Heart left ventricle (tissue), 16 donors: ENCODE results near the gene CFAP47. TPM values are rescaled to one million over a fixed set of nuclear protein-coding genes. Genes with fewer than 3 reads are reported as not detected.

ENCODE experiments used
- ATAC-seq, 4 donors: fragments of 200-7000 bp; cut with Tn5 transposase; one replicate each; pipeline ENCODE4 v1.9.1; 2020 to 2022; ENCODE audit warnings: moderate library complexity in 4 of 4, mild to moderate bottlenecking in 3 of 4, moderate number of reproducible peaks in 1 of 4
- DNase-seq, 5 donors: peaks; one replicate each; pipeline ENCODE4 v3.0.0-alpha.2; 2020
- H3K27ac ChIP-seq, 12 donors: fragments of 200-600 bp; sonication (generic) in 4 of 12; one replicate each; pipeline versions ENCODE4 v1.5.0 to v1.8.0; 2016 to 2022; ENCODE audit warnings: mild to moderate bottlenecking in 2 of 12
- H3K27me3 ChIP-seq, 9 donors: fragments of 200-600 bp; sonication (generic) in 2 of 9; one replicate each; pipeline versions ENCODE4 v1.5.1 to v1.8.0; 2016 to 2022; ENCODE audit warnings: mild to moderate bottlenecking in 3 of 9
- H3K36me3 ChIP-seq, 9 donors: fragments of 200-600 bp; sonication (generic) in 2 of 9; one replicate each; pipeline versions ENCODE4 v1.5.0 to v1.8.0; 2018 to 2022; ENCODE audit warnings: mild to moderate bottlenecking in 2 of 9
- H3K4me1 ChIP-seq, 12 donors: fragments of 200-600 bp; sonication (generic) in 4 of 12; one replicate each; pipeline versions ENCODE4 v1.5.0 to v1.8.0; 2016 to 2022; ENCODE audit warnings: mild to moderate bottlenecking in 3 of 12
- H3K4me3 ChIP-seq, 12 donors: fragments of 200-600 bp; sonication (generic) in 4 of 12; one replicate each; pipeline versions ENCODE4 v1.5.0 to v1.8.0; 2017 to 2022; ENCODE audit warnings: mild to moderate bottlenecking in 9 of 12, moderate library complexity in 4 of 12
- H3K9me3 ChIP-seq, 12 donors: fragments of 200-600 bp; sonication (generic) in 4 of 12; one replicate each; pipeline versions ENCODE4 v1.5.0 to v1.8.0; 2016 to 2022; ENCODE audit warnings: mild to moderate bottlenecking in 1 of 12
- POLR2A ChIP-seq, 2 donors: fragments of 450-650 bp; IDR thresholded peaks; one replicate each; pipeline ENCODE4 v1.6.1; 2017; ENCODE audit warnings: antibody characterized with exemption in 2 of 2, mild to moderate bottlenecking in 2 of 2, moderate library complexity in 2 of 2
- WGBS, 4 donors: extraction: QIAGEN DNeasy Blood & Tissue Kit in 2 of 4; methylation state at CpG; one replicate each; pipeline versions ENCODE4 v1.1.5 to v1.1.7; 2013 to 2018; 5-methylcytosine and 5-hydroxymethylcytosine counted together
- intact Hi-C, 10 donors: fragments of 100-400 bp; cut with DNase I; formaldehyde crosslinking; loops; one replicate each; pipeline versions ENCODE4 v1.11.1 to v1.14.2; 2022
- polyA plus RNA-seq, 2 donors: library from polyadenylated mRNA; stranded (reverse); fragments of 200-250 nt; gene quantifications; one replicate each; pipeline ENCODE4 v1.2.3, GENCODE V29; 2013
- total RNA-seq, 9 donors: library from RNA; depleted of rRNA in 2 of 9; stranded (reverse); fragments of >200 nt in 2 of 9; fragmentation: NEBNext Ultra II Directional in 3 of 9; extraction: Animal tissue kit (Norgen Biotek cat#: 25700) in 3 of 9; gene quantifications; one replicate each; pipeline versions ENCODE4 v1.1.0 to v1.2.4, GENCODE V29; 2016 to 2023
- TF ChIP-seq, protein P1 (sequence below), 12 donors: fragments of 200-600 bp; sonication (generic) in 4 of 12; IDR thresholded peaks; one replicate each; pipeline versions ENCODE4 v1.5.0 to v1.8.0; 2018 to 2022; ENCODE audit warnings: antibody characterized with exemption in 12 of 12, mild to moderate bottlenecking in 5 of 12
- donor health status: ischemic (EF 13 %, LVEDD 7.1; RV severe dilation, severe dysfunction).
- donor health status: healthy with polysubstance abuse.
- donor health status: DM: no; HTN: yes; CAD: no.
- donor health status: DM: no; HTN: no; CAD: no.
- donor health status: ischemic (EF 25% LVEDD 6.9; RV normal size, moderate dysfunction).
- donor health status: ischemic (EF 25% LVEDD 5.7; RV mildly dilated, moderate dysfunction).
- donor health status: healthy.
- donor health status: DM: yes; HTN: yes; CAD: no.
- donor health status: ischemic (EF 35%, LVEDD 5.7; RV mildly dilated, moderate dysfunction).
- donor health status: nonischemic (EF 11% LVEDD 7.7; RV severe dilation, severe dysfunction).
- donor health status: DM: yes; HTN: yes; CAD: no.
- donor health status: PGD.
- donor health status: ischemic (EF 29% LVEDD 5.4; RV normal size, mild dysfunction).
- donor health status: nonischemic (EF 23%, LVEDD 6.1; RV moderate dilation, normal function).

The CFAP47 gene
- total and polyA plus RNA-seq, 11 donors, result not detected

DNA sequence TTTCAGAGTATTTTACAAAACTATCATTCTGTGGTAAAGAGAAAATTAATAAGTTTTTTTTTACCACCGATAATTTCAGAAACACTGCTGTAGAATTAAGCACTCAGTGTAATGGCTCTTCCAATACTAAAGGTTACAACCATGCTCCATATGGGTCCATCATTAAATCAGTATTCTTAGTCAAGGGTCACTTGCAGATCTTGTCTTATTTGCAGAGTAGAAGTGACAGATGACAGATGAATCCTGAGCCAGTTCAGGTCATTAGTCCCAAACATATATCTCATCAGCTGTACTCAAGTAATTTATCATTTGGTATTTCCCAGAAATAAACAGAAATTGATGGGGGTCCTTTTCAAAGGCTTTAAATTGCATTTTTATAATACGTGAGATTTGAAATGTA lies 182.9 kb downstream of the CFAP47 start:
- no peaks in the 10 kb centered on the region for H3K4me1 ChIP-seq

DNA sequence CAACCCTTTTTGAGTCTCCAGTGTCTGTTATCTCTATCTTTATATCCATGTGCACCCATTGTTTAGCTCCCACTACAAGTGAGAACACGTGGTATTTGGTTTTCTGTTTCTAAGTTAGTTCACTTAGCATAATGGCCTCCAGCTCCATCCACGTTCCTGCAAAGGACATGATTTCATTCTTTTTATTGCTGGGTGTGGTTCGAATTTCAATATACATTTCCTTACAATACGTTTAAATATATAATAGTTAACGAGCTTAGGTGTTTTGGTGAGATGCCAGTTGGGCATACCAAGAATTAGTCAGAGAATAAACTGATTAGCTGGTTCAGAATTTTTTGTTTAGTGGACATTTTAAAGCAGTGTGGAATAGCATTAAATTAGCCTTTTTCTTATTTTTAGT lies 196.7 kb downstream of the CFAP47 start:
- ATAC-seq, result no peak
- Histone ChIP-seq H3K36me3 (no peaks in the 10 kb centered on the region), H3K27ac (no peak overlapping the region), H3K4me1 (no peaks in the 10 kb centered on the region), H3K27me3 (no peaks in the 10 kb centered on the region), H3K4me3 (no peak overlapping the region), H3K9me3 (peaks cover 0 to 29% (median 2%) of the 10 kb centered on the region in 12 donors)
- TF ChIP-seq, protein P1, sequence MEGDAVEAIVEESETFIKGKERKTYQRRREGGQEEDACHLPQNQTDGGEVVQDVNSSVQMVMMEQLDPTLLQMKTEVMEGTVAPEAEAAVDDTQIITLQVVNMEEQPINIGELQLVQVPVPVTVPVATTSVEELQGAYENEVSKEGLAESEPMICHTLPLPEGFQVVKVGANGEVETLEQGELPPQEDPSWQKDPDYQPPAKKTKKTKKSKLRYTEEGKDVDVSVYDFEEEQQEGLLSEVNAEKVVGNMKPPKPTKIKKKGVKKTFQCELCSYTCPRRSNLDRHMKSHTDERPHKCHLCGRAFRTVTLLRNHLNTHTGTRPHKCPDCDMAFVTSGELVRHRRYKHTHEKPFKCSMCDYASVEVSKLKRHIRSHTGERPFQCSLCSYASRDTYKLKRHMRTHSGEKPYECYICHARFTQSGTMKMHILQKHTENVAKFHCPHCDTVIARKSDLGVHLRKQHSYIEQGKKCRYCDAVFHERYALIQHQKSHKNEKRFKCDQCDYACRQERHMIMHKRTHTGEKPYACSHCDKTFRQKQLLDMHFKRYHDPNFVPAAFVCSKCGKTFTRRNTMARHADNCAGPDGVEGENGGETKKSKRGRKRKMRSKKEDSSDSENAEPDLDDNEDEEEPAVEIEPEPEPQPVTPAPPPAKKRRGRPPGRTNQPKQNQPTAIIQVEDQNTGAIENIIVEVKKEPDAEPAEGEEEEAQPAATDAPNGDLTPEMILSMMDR (IDR thresholded peaks at IDR 0.05), result no peak
- no peak for TF ChIP-seq POLR2A (IDR thresholded peaks at IDR 0.05)
- 49 to 66% (median 57%) methylated on average over 5 of the region's 5 CpGs for WGBS, 4 donors
- no peak for DNase-seq
- intact Hi-C loops, result no loop called here

More for the DNA sequence above, 182.9 kb downstream of the CFAP47 start:
- DNase-seq (no peak), ATAC-seq (no peak)
- H3K4me3 ChIP-seq, result no peak overlapping the region
- H3K36me3 ChIP-seq, result no peaks in the 10 kb centered on the region
- H3K27ac ChIP-seq, result no peak overlapping the region
- intact Hi-C loops, result no loop called here
- WGBS, 4 donors, result 73 to 87% (median 77%) methylated on average over 2 of the region's 2 CpGs
- H3K9me3 ChIP-seq, result no peaks in the 10 kb centered on the region
- TF ChIP-seq POLR2A (IDR thresholded peaks at IDR 0.05), result no peak
- TF ChIP-seq, protein P1 (IDR thresholded peaks at IDR 0.05), result no peak
- H3K27me3 ChIP-seq, result no peaks in the 10 kb centered on the region

DNA sequence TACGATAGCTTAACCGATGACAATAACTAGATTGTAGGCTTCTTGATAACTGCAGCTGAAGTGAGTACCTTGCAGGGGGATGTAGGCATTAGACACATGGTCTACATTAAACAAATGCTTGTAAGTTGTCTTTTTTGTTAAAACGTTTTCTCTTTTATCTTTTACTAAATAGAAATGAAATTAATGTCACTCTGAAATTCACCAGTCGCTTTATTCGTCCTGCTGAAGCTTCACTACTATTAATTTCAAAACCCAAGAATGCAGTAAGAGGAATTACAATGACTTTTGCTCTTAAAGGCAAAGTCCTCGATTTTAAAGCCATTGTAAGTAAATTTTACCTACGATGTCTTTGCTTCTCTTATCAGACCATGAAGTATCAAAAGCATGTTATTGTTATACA lies 239.7 kb downstream of the CFAP47 start:
- Histone ChIP-seq H3K9me3 (no peaks in the 10 kb centered on the region), H3K4me3 (no peak overlapping the region), H3K27ac (no peak overlapping the region), H3K4me1 (no peaks in the 10 kb centered on the region), H3K27me3 (no peaks in the 10 kb centered on the region), H3K36me3 (no peaks in the 10 kb centered on the region)
- ATAC-seq, result no peak
- TF ChIP-seq, protein P1 (IDR thresholded peaks at IDR 0.05), result no peak
- TF ChIP-seq POLR2A (IDR thresholded peaks at IDR 0.05), result no peak
- intact Hi-C loops, result no loop called here
- WGBS, 4 donors, result 51 to 73% (median 67%) methylated on average over 7 of the region's 7 CpGs
- no peak for DNase-seq

GRCh38 chrX:36160081-36160480 lies 240.5 kb downstream of the CFAP47 start:
- DNase-seq (no peak), ATAC-seq (no peak)
- intact Hi-C loops, result no loop called here
- H3K36me3 ChIP-seq, result no peaks in the 10 kb centered on the region
- H3K27ac ChIP-seq, result no peak overlapping the region
- H3K4me1 ChIP-seq, result no peaks in the 10 kb centered on the region
- no peak overlapping the region for H3K4me3 ChIP-seq
- no peaks in the 10 kb centered on the region for H3K27me3 ChIP-seq
- TF ChIP-seq, protein P1 (IDR thresholded peaks at IDR 0.05), result no peak
- no peak for TF ChIP-seq POLR2A (IDR thresholded peaks at IDR 0.05)
- no peaks in the 10 kb centered on the region for H3K9me3 ChIP-seq
